MM.1S (cell line): ENCODE results near the gene LMTK3.

ENCODE experiments used
- DNase-seq: peaks from one replicate; pipeline ENCODE4 v3.0.0-alpha.2; 2015
- H2AFZ ChIP-seq: fragments of 300-600 bp; sonication (generic); 2 replicates; pipeline ENCODE4 v1.6.0; 2016; ENCODE audit warnings: antibody characterized with exemption, low read length
- H3F3A ChIP-seq: fragments of 300-600 bp; sonication (generic); 2 replicates; pipeline ENCODE4 v1.6.1; 2016; ENCODE audit warnings: mild to moderate bottlenecking, antibody characterized with exemption, low read length, moderate library complexity, mixed read lengths; ENCODE audit not compliant: insufficient read depth
- H3K27ac ChIP-seq: fragments of 300-600 bp; sonication (generic); 2 replicates; pipeline ENCODE4 v1.5.1; 2016; ENCODE audit warnings: mild to moderate bottlenecking, low read length
- H3K27me3 ChIP-seq: fragments of 300-600 bp; sonication (generic); replicated peaks from 2 replicates; pipeline ENCODE4 v1.6.0; 2016; ENCODE audit warnings: low read length; ENCODE audit not compliant: insufficient read depth
- H3K36me3 ChIP-seq: fragments of 300-600 bp; sonication (generic); replicated peaks from 2 replicates; pipeline ENCODE4 v1.6.1; 2016; ENCODE audit warnings: mild to moderate bottlenecking, low read length, mixed read lengths; ENCODE audit not compliant: insufficient read depth
- H3K4me1 ChIP-seq: fragments of 300-600 bp; sonication (generic); 2 replicates; pipeline ENCODE4 v1.6.1; 2016; ENCODE audit warnings: low read length, mixed read lengths
- H3K4me2 ChIP-seq: fragments of 300-600 bp; sonication (generic); 2 replicates; pipeline ENCODE4 v1.6.0; 2016; ENCODE audit warnings: low read depth, low read length
- H3K4me3 ChIP-seq: fragments of 300-600 bp; sonication (generic); 2 replicates; pipeline ENCODE4 v1.5.1; 2016; ENCODE audit warnings: low read length, mixed read lengths
- H3K79me2 ChIP-seq: fragments of 300-600 bp; sonication (generic); 2 replicates; pipeline ENCODE4 v1.6.1; 2016; ENCODE audit warnings: mixed run types, low read length, mixed read lengths
- H3K9ac ChIP-seq: fragments of 300-600 bp; sonication (generic); 2 replicates; pipeline ENCODE4 v1.6.1; 2016; ENCODE audit warnings: low read length, mixed read lengths
- H3K9me2 ChIP-seq: fragments of 300-600 bp; sonication (generic); replicated peaks from 2 replicates; pipeline ENCODE4 v1.6.1; 2016; ENCODE audit warnings: mild to moderate bottlenecking, low read length, mixed read lengths; ENCODE audit not compliant: insufficient read depth
- H3K9me3 ChIP-seq: fragments of 300-600 bp; sonication (generic); replicated peaks from 2 replicates; pipeline ENCODE4 v1.6.1; 2016; ENCODE audit warnings: mild to moderate bottlenecking, low read length, mixed read lengths; ENCODE audit not compliant: insufficient read depth
- H4K20me1 ChIP-seq: fragments of 300-600 bp; sonication (generic); 2 replicates; pipeline ENCODE4 v1.6.1; 2016; ENCODE audit warnings: mild to moderate bottlenecking, low read length, moderate library complexity, mixed read lengths; ENCODE audit not compliant: insufficient read depth
- EZH2 ChIP-seq: fragments of 300-600 bp; sonication (generic); optimal IDR thresholded peaks from 2 replicates; pipeline ENCODE3; 2017; ENCODE audit warnings: low read depth, mild to moderate bottlenecking, antibody characterized with exemption, low read length, mixed read lengths
- EZH2phosphoT487 ChIP-seq: fragments of 300-600 bp; sonication (generic); IDR thresholded peaks from 2 replicates; pipeline ENCODE4 v1.6.1; 2018; ENCODE audit warnings: antibody characterized with exemption, low read length
- TF ChIP-seq, protein P1 (sequence below): fragments of 300-600 bp; sonication (generic); IDR thresholded peaks from 2 replicates; pipeline ENCODE4 v1.5.1; 2016; ENCODE audit warnings: antibody characterized with exemption, low read length, mixed read lengths

Gene LMTK3

DNA sequence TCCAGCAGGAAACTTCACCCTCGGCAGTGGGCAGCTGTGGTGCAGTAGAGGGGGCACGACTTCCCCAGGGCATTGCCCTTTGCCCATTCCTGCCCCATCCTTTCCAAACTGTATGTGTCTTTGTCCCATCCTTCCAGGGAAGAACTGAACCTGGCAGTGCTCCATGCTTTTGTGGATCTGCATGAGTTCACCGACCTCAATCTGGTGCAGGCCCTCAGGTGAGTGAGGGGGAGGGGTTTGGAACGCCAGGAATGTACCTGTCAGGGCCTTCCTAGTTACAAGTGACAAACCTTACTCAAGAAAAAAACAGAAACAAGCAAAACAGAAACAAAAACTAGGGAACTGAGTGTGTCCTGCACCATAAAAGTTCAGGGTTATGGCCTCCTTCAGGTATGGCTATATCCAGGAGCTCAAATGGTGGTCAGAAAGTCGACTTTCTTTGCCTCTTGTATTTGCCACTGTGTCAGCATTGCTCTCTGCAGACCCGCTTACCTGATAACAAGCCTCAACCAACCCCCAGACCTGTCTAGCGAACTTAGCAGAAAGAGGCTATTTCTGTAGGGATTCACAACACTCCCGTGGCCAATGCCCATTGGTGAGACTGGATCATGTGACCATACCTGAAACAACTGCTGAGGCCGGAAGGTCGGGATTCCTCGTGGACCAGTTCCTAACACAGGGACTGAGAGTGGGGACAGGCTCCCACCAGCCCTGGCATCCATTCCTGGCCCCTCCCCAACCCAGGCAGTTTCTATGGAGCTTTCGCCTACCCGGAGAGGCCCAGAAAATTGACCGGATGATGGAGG lies 38.3 kb downstream of the LMTK3 start:
- no peaks in the 10 kb centered on the region for H4K20me1 ChIP-seq
- no peak for DNase-seq
- no peak overlapping the region for H2AFZ ChIP-seq
- no peak overlapping the region for H3K27ac ChIP-seq
- H3K9me3 ChIP-seq, result no peaks in the 10 kb centered on the region
- no peaks in the 10 kb centered on the region for H3K27me3 ChIP-seq
- H3K9ac ChIP-seq, result no peak overlapping the region
- H3K36me3 ChIP-seq, result no peaks in the 10 kb centered on the region
- H3F3A ChIP-seq, result no peaks in the 10 kb centered on the region
- no peaks in the 10 kb centered on the region for H3K4me1 ChIP-seq
- no peaks in the 10 kb centered on the region for H3K9me2 ChIP-seq
- H3K4me3 ChIP-seq, result no peak overlapping the region
- TF ChIP-seq EZH2 (no peak), EZH2phosphoT487 (no peak)
- TF ChIP-seq, protein P1, sequence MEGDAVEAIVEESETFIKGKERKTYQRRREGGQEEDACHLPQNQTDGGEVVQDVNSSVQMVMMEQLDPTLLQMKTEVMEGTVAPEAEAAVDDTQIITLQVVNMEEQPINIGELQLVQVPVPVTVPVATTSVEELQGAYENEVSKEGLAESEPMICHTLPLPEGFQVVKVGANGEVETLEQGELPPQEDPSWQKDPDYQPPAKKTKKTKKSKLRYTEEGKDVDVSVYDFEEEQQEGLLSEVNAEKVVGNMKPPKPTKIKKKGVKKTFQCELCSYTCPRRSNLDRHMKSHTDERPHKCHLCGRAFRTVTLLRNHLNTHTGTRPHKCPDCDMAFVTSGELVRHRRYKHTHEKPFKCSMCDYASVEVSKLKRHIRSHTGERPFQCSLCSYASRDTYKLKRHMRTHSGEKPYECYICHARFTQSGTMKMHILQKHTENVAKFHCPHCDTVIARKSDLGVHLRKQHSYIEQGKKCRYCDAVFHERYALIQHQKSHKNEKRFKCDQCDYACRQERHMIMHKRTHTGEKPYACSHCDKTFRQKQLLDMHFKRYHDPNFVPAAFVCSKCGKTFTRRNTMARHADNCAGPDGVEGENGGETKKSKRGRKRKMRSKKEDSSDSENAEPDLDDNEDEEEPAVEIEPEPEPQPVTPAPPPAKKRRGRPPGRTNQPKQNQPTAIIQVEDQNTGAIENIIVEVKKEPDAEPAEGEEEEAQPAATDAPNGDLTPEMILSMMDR, result no peak
- H3K4me2 ChIP-seq, result no peak overlapping the region
- H3K79me2 ChIP-seq, result peaks cover 19% of the 10 kb centered on the region

DNA sequence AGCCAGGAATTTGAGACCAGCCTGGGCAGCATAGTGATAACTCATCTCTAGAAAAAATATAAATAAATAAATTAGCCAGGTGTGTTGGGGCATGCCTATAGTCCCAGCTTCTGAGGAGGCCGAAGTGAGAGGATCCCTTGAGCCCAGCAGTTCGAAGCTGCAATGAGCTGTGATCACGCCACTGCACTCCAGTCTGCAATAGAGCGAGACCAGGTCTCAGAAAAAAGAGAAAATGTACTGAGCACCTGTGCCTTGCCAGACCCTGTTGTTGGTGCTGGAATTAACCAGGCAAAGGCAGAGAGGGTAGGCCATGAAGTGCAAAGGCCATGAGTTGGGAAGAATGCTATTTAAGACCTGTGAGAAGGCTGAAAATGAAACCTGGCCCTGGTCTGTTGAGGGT lies 39.8 kb downstream of the LMTK3 start:
- H3K9me3 ChIP-seq, result no peaks in the 10 kb centered on the region
- TF ChIP-seq EZH2phosphoT487, result no peak
- TF ChIP-seq EZH2, result no peak
- TF ChIP-seq, protein P1, result no peak
- H3K4me3 ChIP-seq, result no peak overlapping the region
- no peaks in the 10 kb centered on the region for H3F3A ChIP-seq
- H3K27ac ChIP-seq, result no peak overlapping the region
- no peak overlapping the region for H3K4me2 ChIP-seq
- H3K27me3 ChIP-seq, result no peaks in the 10 kb centered on the region
- no peak overlapping the region for H3K9ac ChIP-seq
- H4K20me1 ChIP-seq, result no peaks in the 10 kb centered on the region
- H3K36me3 ChIP-seq, result no peaks in the 10 kb centered on the region
- no peaks in the 10 kb centered on the region for H3K4me1 ChIP-seq
- H2AFZ ChIP-seq, result no peak overlapping the region
- no peaks in the 10 kb centered on the region for H3K9me2 ChIP-seq
- no peak for DNase-seq
- H3K79me2 ChIP-seq, result peaks cover 19% of the 10 kb centered on the region

DNA sequence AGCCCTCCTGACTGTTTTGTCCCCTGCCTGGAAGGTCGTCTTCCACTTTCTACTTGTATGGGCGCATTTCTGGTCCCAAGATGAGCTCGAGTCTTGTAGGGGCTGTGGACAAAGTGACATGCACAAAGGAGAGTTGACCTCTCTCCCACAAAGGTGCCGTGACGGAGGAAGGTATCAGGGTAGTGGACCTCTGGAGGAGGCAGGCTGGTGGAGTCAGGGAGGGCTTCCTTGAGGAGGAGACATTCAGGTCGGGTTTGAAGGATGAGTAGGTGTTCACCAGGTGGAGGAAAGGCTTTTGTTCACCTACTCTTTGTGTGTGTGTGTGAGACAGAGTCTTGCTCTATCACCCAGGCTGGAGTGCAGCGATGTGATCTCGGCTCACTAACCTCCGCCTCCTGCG lies 40.8 kb downstream of the LMTK3 start:
- no peak for DNase-seq
- no peak overlapping the region for H3K4me3 ChIP-seq
- H3K9ac ChIP-seq, result no peak overlapping the region
- H3K4me1 ChIP-seq, result no peaks in the 10 kb centered on the region
- H3K9me3 ChIP-seq, result no peaks in the 10 kb centered on the region
- no peaks in the 10 kb centered on the region for H3K27me3 ChIP-seq
- H3F3A ChIP-seq, result no peaks in the 10 kb centered on the region
- no peak overlapping the region for H2AFZ ChIP-seq
- H3K4me2 ChIP-seq, result no peak overlapping the region
- TF ChIP-seq EZH2 (no peak), EZH2phosphoT487 (no peak)
- TF ChIP-seq, protein P1, result no peak
- H4K20me1 ChIP-seq, result no peaks in the 10 kb centered on the region
- H3K27ac ChIP-seq, result no peak overlapping the region
- peaks cover 19% of the 10 kb centered on the region for H3K79me2 ChIP-seq
- no peaks in the 10 kb centered on the region for H3K9me2 ChIP-seq
- H3K36me3 ChIP-seq, result no peaks in the 10 kb centered on the region
